ENCODE results near the gene SCGB1C1.

SCGB1C1 gene

DNA sequence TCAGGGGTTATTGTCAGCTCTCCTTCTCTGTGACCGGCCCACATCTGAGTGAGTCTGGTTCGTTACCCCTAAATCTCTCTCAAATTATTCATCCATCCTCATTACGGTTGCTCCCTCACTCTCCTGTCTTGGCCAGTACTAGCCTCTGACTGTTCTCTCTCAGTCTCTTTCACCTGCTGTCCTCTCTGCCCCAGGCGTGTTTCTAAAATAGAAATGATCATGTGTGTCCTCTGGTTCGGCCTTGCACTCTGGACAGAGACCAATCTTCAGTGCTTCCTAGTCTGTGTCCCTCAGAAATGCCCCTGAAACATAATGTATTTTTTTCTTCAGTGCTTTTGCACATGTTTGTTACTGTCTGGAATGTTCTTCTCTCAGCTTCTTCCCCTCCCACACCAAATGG lies 48.8 kb downstream of the SCGB1C1 start:
- H3K36me3 ChIP-seq (ENCODE audit: insufficient read depth, low read length) = peaks cover 28% of the 10 kb centered on the region; the same call in 1 of the 2 replicates
- no peaks in the 10 kb centered on the region for H3K27me3 ChIP-seq (ENCODE audit: insufficient read depth, low read length, poor library complexity, severe bottlenecking)
- H3K79me2 ChIP-seq (ENCODE audit: insufficient read depth, low read length) = peaks cover 50% of the 10 kb centered on the region
- no peaks in the 10 kb centered on the region for H3K9me2 ChIP-seq (replicated peaks; ENCODE audit: low read depth, low read length)
- TF ChIP-seq EZH2phosphoT487 (IDR thresholded peaks at IDR 0.05; ENCODE audit: borderline replicate concordance) = no peak
- TF ChIP-seq CTCF (conservative IDR thresholded peaks at IDR 0.05; ENCODE audit: low read length) = no peak
- H3K9me3 ChIP-seq (ENCODE audit: insufficient read depth, low read depth, low read length) = no peaks in the 10 kb centered on the region
- peaks cover 20% of the 10 kb centered on the region for H4K20me1 ChIP-seq (ENCODE audit: insufficient read depth, low read length, poor library complexity, severe bottlenecking)
- no peak overlapping the region for H3K4me3 ChIP-seq (ENCODE audit: low read length, poor library complexity, severe bottlenecking)
- peak overlapping the region; percentile 37 for H3K4me2 ChIP-seq (ENCODE audit: low read depth, low read length, poor library complexity, severe bottlenecking)
- H3K4me1 ChIP-seq (ENCODE audit: insufficient read depth, low read length, poor library complexity, severe bottlenecking) = peaks cover 22% of the 10 kb centered on the region
- no peak overlapping the region for H2AFZ ChIP-seq (ENCODE audit: low read length)
- H3F3A ChIP-seq (ENCODE audit: low read depth) = peaks cover under 1% of the 10 kb centered on the region
- peak overlapping the region; percentile 45 for H3K9ac ChIP-seq (ENCODE audit: low read depth, low read length, poor library complexity, severe bottlenecking)

All from Loucy (cell line).